Hematopoietic multipotent progenitor cell treated with erythropoietin and hydrocortisone succinate and interleukin-3 and kit ligand, for 17 days (in vitro differentiated cells): ENCODE measurements around the gene HRH1.
"Not testable (repeated sequence)": the region's sequence is repeated elsewhere in the genome, so short reads cannot be mapped to it uniquely, and the experiment has no call there.

Experiments used
- DNase-seq: peaks from one replicate; pipeline ENCODE4 v3.0.0-alpha.2; 2015; ENCODE audit warnings: low spot score

The HRH1 gene

DNA sequence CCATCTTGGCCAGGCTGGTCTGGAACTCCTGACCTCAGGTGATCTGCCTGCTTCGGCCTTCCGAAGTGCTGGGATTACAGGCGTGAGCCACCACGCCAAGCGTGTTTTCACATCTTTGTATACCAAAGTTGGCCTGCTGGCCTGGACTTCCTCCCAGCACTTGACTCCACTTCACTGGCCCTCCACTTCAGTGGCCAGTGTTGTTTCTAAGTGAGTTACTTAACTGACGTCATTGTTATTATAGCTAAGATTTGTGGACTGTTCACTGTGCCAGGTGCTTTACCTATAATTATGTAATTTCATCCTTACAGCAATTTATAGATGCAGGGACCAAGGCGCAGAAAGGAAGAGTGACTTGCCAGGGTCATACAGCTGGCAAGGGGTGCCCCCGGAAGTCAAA lies 52.0 kb downstream of the HRH1 start:
- no peak for DNase-seq

GRCh38 chr3:11206953-11207352 lies 52.7 kb downstream of the HRH1 start:
- no peak for DNase-seq

DNA sequence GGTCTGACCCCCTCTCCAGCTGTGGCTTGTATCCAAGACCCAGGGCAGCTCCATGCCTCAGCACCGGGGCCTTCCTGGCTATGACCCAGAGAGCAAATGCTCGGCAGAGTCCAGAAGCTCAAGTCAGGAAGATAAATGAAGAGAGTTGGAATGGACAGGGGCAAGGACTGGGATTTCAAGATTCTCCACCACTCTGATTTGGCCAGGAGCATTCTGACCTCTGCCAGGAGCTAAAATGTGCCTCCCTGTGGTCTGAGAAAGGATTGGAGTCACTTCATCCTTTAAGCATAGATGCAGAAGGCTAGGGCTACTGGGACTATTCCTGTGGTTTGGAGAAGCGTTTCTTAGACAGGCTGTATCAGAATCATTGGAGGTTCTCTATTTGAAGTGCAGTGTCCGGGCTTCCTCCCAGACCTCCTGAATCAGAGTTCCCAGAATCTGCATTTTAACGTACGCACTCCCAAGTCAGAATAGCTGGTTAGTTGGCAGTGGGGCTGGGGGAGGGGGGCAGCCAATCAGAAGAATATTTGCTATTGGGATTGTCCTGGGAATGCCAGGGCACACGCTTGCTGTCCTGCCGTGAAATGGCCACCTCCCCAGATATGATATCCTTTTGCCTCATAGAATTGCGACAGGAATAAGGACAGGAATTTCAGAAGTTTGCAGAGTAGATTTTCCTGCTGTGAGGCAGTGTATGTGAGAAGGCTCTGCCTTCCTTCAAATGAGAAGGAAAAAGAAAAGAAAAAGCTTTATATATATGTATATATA lies 57.4 kb downstream of the HRH1 start:
- no peak for DNase-seq

- no peak for DNase-seq
Measured at GRCh38 chr3:11212299-11212608, 58.0 kb downstream of the HRH1 start.

- no peak for DNase-seq
Measured at GRCh38 chr3:11212784-11213183, 58.5 kb downstream of the HRH1 start.

DNA sequence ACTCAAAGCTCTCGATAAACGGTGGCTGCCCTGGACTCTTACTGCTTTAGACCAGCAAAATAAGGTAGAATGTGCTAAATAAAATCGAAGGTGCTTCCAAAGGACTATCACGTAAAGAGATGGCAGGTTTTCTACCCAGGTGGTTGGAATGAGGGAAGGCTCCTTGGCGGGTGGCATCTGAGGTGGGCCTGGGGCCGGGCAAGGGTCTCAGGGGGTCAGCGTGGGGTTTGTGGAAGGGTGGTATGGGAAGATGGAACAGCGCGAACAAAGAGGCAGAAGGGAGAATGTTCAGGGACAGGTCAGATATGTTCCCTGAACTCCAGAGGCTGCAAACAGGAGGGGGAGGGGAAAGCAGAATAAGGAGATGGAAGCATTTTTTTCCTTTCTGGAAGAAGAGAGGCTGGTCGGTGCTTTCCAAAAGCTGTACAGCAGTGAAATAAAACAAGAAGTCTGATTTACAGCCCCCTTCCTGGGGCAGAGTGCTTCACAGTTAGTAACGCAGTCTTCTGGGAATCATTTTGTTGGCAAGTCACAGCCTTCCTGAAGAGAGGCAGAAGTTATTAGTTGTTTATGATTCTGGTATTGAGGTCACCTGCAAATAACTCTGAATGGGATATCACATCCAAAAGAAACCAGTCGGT lies 59.6 kb downstream of the HRH1 start:
- no peak for DNase-seq

DNA sequence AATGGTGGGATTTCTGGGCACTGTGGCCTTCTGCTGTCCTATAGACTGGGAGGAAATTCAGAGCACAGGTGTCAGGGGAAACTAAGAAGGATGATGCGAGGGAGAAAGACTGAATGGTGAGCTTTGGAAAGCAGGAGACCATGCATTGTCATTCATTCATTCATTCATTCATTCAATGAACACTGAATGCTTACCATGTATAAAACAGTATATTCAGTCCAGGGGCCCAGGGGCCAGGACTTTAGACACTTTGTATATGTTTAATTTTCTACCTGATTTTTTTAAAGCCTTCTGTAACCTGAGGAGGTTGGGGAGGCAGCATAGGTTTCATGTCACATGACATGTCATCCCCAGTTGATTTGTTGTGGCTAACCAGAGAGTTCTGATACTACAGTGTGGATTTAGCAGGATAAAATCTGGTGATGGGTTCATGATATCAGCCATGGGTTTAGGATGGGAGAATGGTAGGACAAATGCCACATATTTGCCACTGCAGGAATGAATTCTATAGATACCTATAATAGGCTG lies 60.2 kb downstream of the HRH1 start:
- no peak for DNase-seq

- not testable (repeated sequence) for DNase-seq
Measured at GRCh38 chr3:11217370-11217769, 63.1 kb downstream of the HRH1 start.

DNA sequence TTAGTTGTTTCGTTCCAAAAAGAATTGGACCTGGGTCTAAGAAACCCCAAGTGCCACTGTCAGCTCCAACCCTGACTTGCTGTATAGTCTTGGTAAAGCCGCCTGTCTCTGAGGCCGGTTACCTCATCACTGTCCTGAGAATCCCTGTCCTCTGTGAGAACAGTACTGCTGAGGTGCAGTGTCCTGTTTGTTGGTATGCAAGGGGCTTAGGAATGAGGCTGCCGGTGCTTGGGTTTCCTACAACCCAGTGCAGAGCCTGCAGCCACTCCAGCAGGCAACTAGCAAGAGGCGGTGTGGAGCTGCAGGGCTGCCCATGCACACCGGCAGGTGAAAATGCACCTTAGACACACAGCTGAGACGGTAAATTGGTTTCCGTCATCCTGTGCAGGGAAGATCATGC lies 65.9 kb downstream of the HRH1 start:
- no peak for DNase-seq

DNA sequence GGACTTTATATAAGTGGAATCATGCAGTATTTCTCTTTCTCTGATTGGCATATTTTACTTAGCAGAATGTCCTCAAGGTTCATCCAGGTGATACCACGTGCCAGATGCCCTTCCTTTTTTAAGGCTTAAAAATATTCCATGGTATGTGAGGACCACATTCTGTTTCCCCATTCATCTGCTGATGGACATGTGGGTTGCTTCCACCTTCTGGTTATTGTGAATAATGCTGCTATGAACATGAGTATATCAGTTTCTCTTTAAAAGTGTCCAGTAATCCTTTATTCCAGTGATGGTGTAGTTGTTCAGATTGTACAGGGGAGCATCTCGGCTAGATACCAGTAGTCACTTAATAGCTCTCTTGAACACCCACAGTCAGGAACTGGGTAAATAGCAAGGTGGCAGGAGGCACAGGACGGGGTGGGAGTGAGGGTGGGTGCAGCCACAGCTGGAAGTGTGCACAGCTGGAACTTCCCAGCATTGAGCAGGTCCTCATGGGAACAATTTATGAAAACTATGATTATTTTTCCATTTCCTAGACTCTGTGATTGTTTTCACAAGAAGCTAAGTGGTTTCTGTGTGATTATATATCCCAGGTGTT lies 67.6 kb downstream of the HRH1 start:
- no peak for DNase-seq

GRCh38 chr3:11224010-11224409 lies 69.7 kb downstream of the HRH1 start:
- DNase-seq: no peak

DNA sequence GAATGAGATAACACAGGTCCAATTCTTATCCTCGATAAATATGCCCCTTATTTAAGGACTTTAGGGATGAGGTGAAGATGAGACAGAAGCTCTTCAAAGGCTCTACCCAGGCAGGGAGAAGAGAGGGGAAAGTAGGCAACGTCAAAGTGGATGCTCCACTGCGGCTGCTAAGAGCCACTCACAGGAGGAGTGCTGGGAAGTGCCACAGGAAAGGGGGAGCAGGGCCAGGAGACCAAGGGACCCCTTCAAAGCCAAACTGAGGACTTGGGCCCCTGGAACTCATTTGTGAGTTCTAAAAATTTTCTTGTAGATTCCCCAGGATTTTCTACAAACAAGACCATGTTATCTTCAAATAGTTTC lies 70.6 kb downstream of the HRH1 start:
- DNase-seq: no peak

DNA sequence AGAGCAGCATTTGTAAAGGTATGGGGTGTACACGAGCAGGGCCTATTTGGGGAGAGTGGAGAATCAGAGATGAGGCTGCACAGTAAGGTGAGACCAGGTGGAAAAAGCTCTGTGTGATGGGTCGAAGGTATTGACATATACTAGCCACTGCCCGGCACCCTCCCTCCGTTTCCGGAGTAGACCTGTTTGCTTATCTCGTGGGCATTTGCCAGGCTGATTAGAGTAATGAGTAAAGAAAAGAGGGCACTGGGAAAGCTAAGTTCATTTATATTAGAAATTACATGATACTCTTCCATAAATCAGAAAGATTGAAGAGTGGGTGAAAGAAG lies 71.7 kb downstream of the HRH1 start:
- DNase-seq: no peak

DNA sequence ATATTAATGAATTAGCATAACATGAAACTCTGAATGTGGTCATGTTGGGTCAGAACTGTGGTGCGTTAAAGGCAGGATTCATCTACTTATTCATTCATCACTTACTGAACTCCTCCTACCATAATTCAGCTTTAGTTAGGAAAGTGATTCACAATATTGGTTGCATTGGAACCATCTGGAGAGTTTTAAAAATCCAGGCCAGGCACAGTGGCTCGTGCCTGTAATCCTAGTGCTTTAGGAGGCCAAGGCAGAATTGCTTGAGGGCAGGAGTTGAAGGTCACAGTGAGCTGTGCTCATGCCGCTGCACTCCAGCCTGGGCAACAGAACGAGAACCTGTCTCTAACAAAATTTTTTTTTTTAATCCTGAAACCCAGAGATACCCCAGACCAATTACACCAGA lies 73.7 kb downstream of the HRH1 start:
- DNase-seq: no peak

DNA sequence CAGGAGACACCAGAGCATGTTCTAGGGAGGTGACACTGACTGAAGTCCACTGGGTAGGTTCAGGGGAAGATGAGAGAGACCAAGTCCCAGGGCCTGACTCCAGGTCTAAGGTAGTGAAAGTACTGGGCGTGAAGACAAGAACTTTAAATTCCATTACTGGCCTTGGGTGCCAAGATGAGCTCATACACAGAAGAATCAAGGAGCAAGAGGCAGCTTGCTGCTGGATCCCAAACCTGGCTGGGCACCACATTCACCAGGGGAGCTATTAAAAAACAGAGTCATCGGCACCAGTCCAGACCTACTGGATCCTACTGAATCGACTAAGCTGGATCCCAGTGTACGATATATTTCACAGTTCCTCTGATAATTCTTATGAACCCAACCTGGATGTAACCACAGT lies 75.8 kb downstream of the HRH1 start:
- DNase-seq: no peak

- DNase-seq: no peak
Measured at GRCh38 chr3:11230832-11231231, 76.5 kb downstream of the HRH1 start.

GRCh38 chr3:11235385-11235784 lies 81.1 kb downstream of the HRH1 start:
- no peak for DNase-seq

DNA sequence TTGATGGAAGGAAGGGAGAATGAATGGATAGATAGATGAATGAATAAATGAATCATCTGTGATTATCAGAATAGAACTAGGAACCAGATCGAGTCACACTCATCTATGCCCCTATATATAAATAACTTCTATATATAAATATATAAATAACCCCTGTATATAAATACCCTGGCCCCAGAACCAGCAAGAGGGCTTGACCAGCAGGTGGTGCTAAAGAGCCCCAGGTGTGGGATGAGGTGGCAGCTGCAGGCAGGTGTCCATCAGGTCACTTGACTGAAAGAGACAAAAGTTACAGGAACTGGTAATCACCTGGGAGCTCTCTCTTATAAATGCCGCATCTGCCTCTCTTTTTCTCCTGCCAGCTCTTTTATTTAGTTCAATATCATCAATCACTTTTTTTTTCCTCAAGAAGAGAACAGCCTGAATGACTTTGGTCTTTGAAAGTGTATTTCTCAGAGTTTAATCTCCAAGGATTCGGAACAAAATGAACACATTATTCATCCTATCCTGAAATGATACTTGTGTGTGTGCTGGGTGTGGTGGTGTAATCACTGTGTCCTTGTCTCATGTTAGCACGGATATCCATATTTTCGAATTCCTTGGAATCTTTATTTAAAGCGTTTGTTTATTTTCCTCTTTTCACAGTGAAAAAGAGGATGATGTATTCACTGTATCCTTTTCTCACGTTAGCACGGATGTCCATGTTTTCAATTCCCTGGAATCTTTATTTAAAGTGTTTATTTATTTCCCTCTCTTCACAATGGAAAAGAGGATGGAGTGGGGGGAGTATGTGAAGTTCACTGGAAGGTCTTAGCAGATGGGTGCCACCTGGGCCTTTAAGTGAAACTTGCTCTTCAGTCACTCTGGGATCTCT lies 82.5 kb downstream of the HRH1 start:
- peak; percentile 65 for DNase-seq

GRCh38 chr3:11238060-11238459 lies 83.8 kb downstream of the HRH1 start:
- no peak for DNase-seq

GRCh38 chr3:11238880-11239279 lies 84.6 kb downstream of the HRH1 start:
- DNase-seq: no peak

- DNase-seq: no peak
Measured at GRCh38 chr3:11239796-11240195, 85.5 kb downstream of the HRH1 start.

DNA sequence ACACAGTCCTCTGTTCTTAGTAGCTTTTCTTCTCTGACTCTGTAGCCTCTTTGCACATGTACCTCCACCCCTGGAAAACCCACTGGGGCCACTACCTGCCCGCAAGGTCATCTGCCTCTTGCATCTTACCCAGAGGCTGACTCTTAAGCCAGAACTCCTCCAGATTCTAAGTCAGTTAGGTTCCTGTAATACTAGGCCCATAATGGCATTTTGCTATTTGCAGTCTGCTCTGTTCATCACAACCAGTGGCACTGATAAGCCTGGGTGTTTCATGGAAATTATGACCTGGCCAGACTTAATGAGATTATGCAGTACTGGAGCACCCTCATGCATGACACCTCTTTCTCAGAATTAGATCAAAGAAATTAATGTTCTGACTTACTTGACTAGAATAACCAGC lies 86.2 kb downstream of the HRH1 start:
- DNase-seq: no peak
